AG08395 (cell line): ENCODE data around the gene LORICRIN.
"Not testable (repeated sequence)": the region's sequence is repeated elsewhere in the genome, so short reads cannot be mapped to it uniquely, and the experiment has no call there.

Experiments
- DNase-seq: peaks from one replicate; pipeline ENCODE4 v3.0.0; 2012; ENCODE audit warnings: mixed read lengths, low spot score

Gene LORICRIN

GRCh38 chr1:153259387-153259786 is at the start of gene LORICRIN:
LORICRIN (plus strand) TSS chr1:153259687; CDS start chr1:153260950, 1,263 bp downstream.
- no peak for DNase-seq

- no peak for DNase-seq
Measured at GRCh38 chr1:153210206-153210605, 49.3 kb upstream of the LORICRIN start.

GRCh38 chr1:153212201-153212600 is 47.3 kb upstream of the LORICRIN start:
- DNase-seq: no peak

GRCh38 chr1:153213519-153213918 is 46.0 kb upstream of the LORICRIN start:
- no peak for DNase-seq

GRCh38 chr1:153217212-153217611 is 42.3 kb upstream of the LORICRIN start, which contains the start of gene PRR9:
PRR9 (plus strand) TSS chr1:153217584; CDS start chr1:153218145, 561 bp downstream.
- DNase-seq: no peak

- DNase-seq: no peak
Measured at GRCh38 chr1:153217744-153218416, 41.6 kb upstream of the LORICRIN start.

- no peak for DNase-seq
Measured at GRCh38 chr1:153220606-153221303, 38.7 kb upstream of the LORICRIN start.

- DNase-seq: peak; percentile 38
Measured at GRCh38 chr1:153223040-153223891, 36.2 kb upstream of the LORICRIN start.

- no peak for DNase-seq
Measured at GRCh38 chr1:153227810-153228209, 31.7 kb upstream of the LORICRIN start.

GRCh38 chr1:153228491-153228890 is 31.0 kb upstream of the LORICRIN start:
- no peak for DNase-seq

- not testable (repeated sequence) for DNase-seq
Measured at GRCh38 chr1:153229076-153229829, 30.2 kb upstream of the LORICRIN start.

- DNase-seq: no peak
Measured at GRCh38 chr1:153231363-153231762, 28.1 kb upstream of the LORICRIN start.

- no peak for DNase-seq
Measured at GRCh38 chr1:153231785-153232184, 27.7 kb upstream of the LORICRIN start.

- DNase-seq: no peak
Measured at GRCh38 chr1:153232553-153232952, 26.9 kb upstream of the LORICRIN start.

GRCh38 chr1:153233448-153233847 is 26.0 kb upstream of the LORICRIN start:
- DNase-seq: no peak

- no peak for DNase-seq
Measured at GRCh38 chr1:153238527-153238926, 21.0 kb upstream of the LORICRIN start.

- no peak for DNase-seq
Measured at GRCh38 chr1:153242160-153242559, 17.3 kb upstream of the LORICRIN start.

- no peak for DNase-seq
Measured at GRCh38 chr1:153245466-153245865, 14.0 kb upstream of the LORICRIN start.

- no peak for DNase-seq
Measured at GRCh38 chr1:153246018-153246417, 13.5 kb upstream of the LORICRIN start.

GRCh38 chr1:153246825-153247224 is 12.7 kb upstream of the LORICRIN start:
- DNase-seq: no peak

GRCh38 chr1:153248176-153248879 is 11.2 kb upstream of the LORICRIN start:
- DNase-seq: no peak
